Activated CD8-positive, alpha-beta T cell treated with anti-CD3 and anti-CD28 coated beads, Interleukin-2, amount 10 ng/mL, durations not matched to agents 7 days and 5 days (primary cell): Measurements from ENCODE around the gene KDM4C. TPM values are rescaled to one million over a fixed set of nuclear protein-coding genes. Genes with fewer than 3 reads are reported as not detected.
"Not testable (repeated sequence)": the region's sequence is repeated elsewhere in the genome, so short reads cannot be mapped to it uniquely, and the experiment has no call there.

Experiments used
- ATAC-seq: fragments of 150-1000 bp; cut with Tn5 transposase; one replicate; pipeline ENCODE4 v1.10.0; 2021; ENCODE audit warnings: moderate library complexity
- CTCF ChIA-PET: fragments of 350-600 bp; sonication (Branson Sonifier 250); formaldehyde crosslinking; loops from one replicate; lab custom pipeline; 2021; ENCODE audit warnings: antibody characterized with exemption; lab: Charles Lee
- POLR2A ChIA-PET: fragments of 350-600 bp; sonication (Branson Sonifier 250); formaldehyde crosslinking; loops from one replicate; lab custom pipeline; 2021; ENCODE audit warnings: antibody characterized with exemption; lab: Charles Lee
- DNase-seq: peaks from one replicate; pipeline ENCODE4 v3.0.0-alpha.2; 2020
- H3K27ac Mint-ChIP-seq: one replicate; pipeline ENCODE4 v1.8.0; 2021; ENCODE audit warnings: mild to moderate bottlenecking, mixed read lengths
- H3K27me3 Mint-ChIP-seq: one replicate; pipeline ENCODE4 v1.8.0; 2021; ENCODE audit warnings: low read depth, mixed read lengths
- H3K36me3 Mint-ChIP-seq: one replicate; pipeline ENCODE4 v1.8.0; 2021; ENCODE audit warnings: low read depth, mixed read lengths
- H3K4me1 Mint-ChIP-seq: one replicate; pipeline ENCODE4 v1.8.0; 2021; ENCODE audit warnings: low read depth, mixed read lengths
- H3K4me3 Mint-ChIP-seq: one replicate; pipeline ENCODE4 v1.8.0; 2021; ENCODE audit warnings: mild to moderate bottlenecking, mixed read lengths
- H3K9me3 Mint-ChIP-seq: one replicate; pipeline ENCODE4 v1.8.0; 2022; ENCODE audit warnings: mixed read lengths; ENCODE audit not compliant: insufficient read depth
- total RNA-seq, 2 experiments: library from RNA; stranded (reverse); gene quantifications; one replicate each; pipeline ENCODE4 v1.2.3, GENCODE V29; 2021

The KDM4C gene
- total RNA-seq, 2 experiments from 2014 or later: 52.9 to 53.4 TPM

DNA sequence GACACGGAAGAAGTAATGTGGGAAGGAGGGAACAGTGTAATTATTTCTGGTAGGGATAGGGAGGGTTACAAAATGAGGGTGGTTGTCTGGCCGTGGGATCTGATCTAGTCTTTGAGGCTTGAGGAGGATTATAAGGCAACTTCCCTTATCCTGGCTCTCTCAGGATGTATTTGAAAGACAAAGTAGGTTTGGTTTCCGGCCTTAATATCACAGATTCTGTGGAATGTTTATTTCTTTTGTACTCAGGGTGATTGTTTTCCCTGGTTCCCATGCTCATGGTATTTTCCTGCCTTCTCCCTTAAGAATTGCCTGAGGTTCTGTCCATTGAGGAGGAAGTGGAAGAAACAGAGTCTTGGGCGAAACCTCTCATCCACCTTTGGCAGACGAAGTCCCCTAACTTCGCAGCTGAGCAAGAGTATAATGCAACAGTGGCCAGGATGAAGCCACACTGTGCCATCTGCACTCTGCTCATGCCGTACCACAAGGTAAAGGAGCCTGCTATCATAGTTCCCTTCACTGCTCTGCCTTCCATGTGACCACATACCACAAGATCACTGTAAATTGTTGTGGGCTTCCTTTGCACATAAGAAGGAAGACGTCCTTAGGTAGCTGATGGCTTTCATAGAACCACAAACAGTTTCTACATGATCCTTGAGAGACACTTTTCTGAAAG is 253.8 kb downstream of the KDM4C start:
- DNase-seq (peak; percentile 70), ATAC-seq (peak; percentile 98)
- CTCF ChIA-PET: interaction anchor here (1.1 kb wide), 2 partner anchors 13 to 185 kb away, joined by 3 read pairs; no protein-coding TSS in a partner anchor
- Mint-ChIP-seq H3K4me1 (peaks cover 16% of the 10 kb centered on the region), H3K4me3 (no peak overlapping the region), H3K27me3 (no peaks in the 10 kb centered on the region), H3K27ac (peak overlapping the region; percentile 40), H3K9me3 (peaks cover 11% of the 10 kb centered on the region), H3K36me3 (peaks cover 63% of the 10 kb centered on the region)
- POLR2A ChIA-PET: no interaction called here

DNA sequence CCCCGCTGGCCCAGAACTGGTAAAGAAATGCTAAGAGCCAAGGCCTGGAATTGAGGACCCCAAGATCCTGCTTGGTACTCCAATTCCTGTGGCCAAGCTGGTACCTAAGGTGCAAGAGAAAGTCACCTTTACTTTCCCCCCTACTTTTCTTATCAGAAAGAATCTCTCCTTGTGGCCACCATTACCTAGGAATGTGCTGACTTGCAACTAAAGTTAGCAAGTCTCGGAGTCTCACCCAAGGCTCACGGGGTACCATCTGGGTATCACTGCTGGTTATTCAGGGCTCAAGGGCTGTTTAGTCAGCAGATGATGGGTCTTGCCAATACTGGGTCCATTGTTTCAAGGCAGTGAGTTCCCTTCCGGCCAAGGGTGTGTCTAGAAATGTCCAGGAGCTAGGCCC is 270.2 kb downstream of the KDM4C start:
- no peak for ATAC-seq
- no peaks in the 10 kb centered on the region for H3K27me3 Mint-ChIP-seq
- no peaks in the 10 kb centered on the region for H3K4me1 Mint-ChIP-seq
- ChIA-PET POLR2A (no interaction called here), CTCF (no interaction called here)
- H3K9me3 Mint-ChIP-seq: no peaks in the 10 kb centered on the region
- DNase-seq: no peak
- no peak overlapping the region for H3K27ac Mint-ChIP-seq
- H3K4me3 Mint-ChIP-seq: no peak overlapping the region
- H3K36me3 Mint-ChIP-seq: peaks cover 29% of the 10 kb centered on the region

GRCh38 chr9:7028591-7028990 is 270.8 kb downstream of the KDM4C start:
- H3K4me3 Mint-ChIP-seq: no peak overlapping the region

DNA sequence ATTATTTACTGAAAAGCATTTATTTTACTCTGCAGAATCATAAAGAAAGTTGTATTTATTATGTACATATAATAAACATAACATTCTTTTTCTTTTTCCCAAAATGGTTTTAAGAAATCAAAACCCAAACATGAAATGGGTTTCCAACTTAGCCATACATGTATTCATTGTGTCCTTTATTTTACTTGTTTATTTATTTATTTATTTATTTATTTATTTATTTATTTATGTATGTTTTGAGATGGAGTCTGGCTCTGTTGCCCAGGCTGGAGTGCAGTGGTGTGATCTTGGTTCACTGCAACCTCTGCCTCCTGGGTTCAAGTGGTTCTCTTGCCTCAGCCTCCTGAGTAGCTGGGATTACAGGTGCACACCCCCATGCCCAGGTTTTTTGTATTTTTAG is 273.2 kb downstream of the KDM4C start:
- H3K36me3 Mint-ChIP-seq: peaks cover 21% of the 10 kb centered on the region
- CTCF ChIA-PET: interaction anchor here (0.7 kb wide), 1 partner anchor 22 kb away, joined by 3 read pairs; no protein-coding TSS in a partner anchor
- H3K27ac Mint-ChIP-seq, ATAC-seq, DNase-seq, H3K27me3 Mint-ChIP-seq, H3K4me1 Mint-ChIP-seq, H3K4me3 Mint-ChIP-seq, H3K9me3 Mint-ChIP-seq, POLR2A ChIA-PET: not testable (repeated sequence)

More at GRCh38 chr9:7028591-7028990, 270.8 kb downstream of the KDM4C start:
- DNase-seq: no peak
- ChIA-PET CTCF (no interaction called here), POLR2A (no interaction called here)
- Mint-ChIP-seq H3K27ac (no peak overlapping the region), H3K27me3 (no peaks in the 10 kb centered on the region), H3K4me1 (no peaks in the 10 kb centered on the region), H3K9me3 (no peaks in the 10 kb centered on the region), H3K36me3 (peaks cover 24% of the 10 kb centered on the region)
- no peak for ATAC-seq

DNA sequence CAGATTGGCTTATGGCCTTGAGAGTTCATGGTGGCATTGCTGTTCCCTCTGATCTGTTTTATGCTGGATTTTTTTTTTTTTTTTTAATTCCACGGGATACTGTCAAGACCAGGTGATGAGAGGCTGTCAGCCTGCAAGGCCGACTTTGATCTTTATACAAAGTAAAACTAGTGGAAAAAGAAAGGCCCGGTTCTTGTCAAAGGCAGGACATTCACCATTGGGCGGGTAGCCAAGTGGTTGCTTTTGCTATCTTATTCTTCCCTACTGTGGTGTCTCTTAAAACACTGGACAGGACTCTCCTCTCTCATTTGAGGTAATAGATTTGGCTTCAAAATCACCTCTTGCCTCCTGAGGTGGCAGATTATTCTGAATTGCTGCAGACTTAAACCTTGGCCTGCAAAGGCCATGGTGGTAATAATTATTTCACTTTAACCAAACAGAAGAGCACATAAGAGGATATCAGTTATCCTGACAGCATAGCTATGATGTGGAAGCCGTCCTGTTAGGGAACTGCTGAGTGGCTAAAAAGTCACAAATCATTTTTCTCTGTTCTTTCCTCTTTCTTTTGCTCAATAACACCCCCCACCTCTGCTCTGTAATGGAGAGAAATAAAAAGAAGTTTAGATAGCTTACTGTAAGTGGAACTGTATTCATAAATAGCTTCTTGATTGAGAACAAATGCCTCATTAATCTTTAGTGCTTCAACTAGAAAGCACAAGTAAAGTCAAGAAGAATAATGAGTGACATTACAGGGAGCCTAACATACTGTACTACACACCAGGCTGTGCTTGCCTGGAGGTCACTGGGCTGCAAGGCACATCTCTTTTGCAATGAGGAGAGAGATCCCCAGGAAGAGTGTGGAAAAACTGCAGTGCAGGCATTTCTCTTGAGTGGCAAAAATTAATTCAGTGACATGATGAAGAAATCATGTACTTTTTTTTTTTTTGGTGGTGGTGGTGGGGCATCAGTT is 275.6 kb downstream of the KDM4C start:
- ATAC-seq (no peak), DNase-seq (no peak)
- Mint-ChIP-seq H3K36me3 (peaks cover 17% of the 10 kb centered on the region), H3K4me3 (no peak overlapping the region), H3K4me1 (no peaks in the 10 kb centered on the region), H3K27me3 (no peaks in the 10 kb centered on the region), H3K27ac (no peak overlapping the region), H3K9me3 (no peaks in the 10 kb centered on the region)
- CTCF ChIA-PET: no interaction called here
- POLR2A ChIA-PET: no interaction called here

DNA sequence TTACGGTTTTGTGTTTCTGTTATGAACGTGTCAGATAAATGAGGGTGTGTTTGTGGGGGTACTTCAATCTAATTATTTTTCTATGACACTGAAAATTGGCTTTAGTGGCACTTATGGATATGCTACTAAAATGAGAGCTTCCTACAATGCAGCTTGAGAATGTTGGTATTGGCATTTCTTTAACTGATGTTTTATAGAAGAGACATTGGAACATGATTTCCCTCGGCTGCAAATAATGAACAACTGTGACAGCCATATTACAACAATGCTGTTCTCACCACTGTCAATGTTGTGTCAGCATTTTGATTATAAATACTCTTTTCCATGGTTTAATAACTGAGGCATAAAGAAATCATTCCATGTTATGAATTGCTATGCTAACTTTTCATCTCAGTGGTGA is 279.4 kb downstream of the KDM4C start:
- ChIA-PET POLR2A (no interaction called here), CTCF (interaction anchor here (0.6 kb wide), 1 partner anchor 210 kb away, joined by 3 read pairs; no protein-coding TSS in a partner anchor)
- H3K4me3 Mint-ChIP-seq: no peak overlapping the region
- ATAC-seq: no peak
- no peaks in the 10 kb centered on the region for H3K9me3 Mint-ChIP-seq
- DNase-seq: no peak
- H3K4me1 Mint-ChIP-seq: no peaks in the 10 kb centered on the region
- no peaks in the 10 kb centered on the region for H3K27me3 Mint-ChIP-seq
- H3K27ac Mint-ChIP-seq: no peak overlapping the region
- H3K36me3 Mint-ChIP-seq: peaks cover 30% of the 10 kb centered on the region

- Mint-ChIP-seq H3K4me3 (no peak overlapping the region), H3K27me3 (no peaks in the 10 kb centered on the region), H3K27ac (no peak overlapping the region), H3K36me3 (peaks cover 24% of the 10 kb centered on the region), H3K9me3 (no peaks in the 10 kb centered on the region), H3K4me1 (no peaks in the 10 kb centered on the region)
- ChIA-PET POLR2A (interaction anchor here (0.6 kb wide), 1 partner anchor 265 kb away, joined by 3 read pairs; no protein-coding TSS in a partner anchor), CTCF (no interaction called here)
- DNase-seq (no peak), ATAC-seq (no peak)
Observed at GRCh38 chr9:7042124-7042523, 284.4 kb downstream of the KDM4C start.

DNA sequence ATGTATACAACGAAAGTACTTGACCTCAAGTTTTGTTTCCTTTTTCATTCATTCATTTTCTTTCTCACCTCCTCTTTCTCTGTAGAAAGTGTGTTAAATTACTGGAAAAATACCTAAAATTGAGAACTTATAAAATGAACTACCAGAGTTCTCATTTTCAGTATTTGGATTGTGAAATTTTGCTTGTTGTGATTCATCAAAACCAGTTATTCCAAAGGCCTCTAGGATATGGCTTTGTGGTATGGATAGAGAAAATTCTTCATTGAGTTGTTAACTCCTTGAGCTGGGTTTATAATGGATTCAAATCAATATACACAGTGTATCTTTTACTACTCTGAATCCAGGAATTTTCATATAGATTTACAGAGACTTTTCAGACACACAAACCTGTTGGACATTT is 287.6 kb downstream of the KDM4C start:
- ChIA-PET POLR2A (no interaction called here), CTCF (interaction anchor here (1.8 kb wide), 1 partner anchor 218 kb away, joined by 5 read pairs; no protein-coding TSS in a partner anchor)
- DNase-seq (no peak), ATAC-seq (no peak)
- H3K36me3 Mint-ChIP-seq: peaks cover 37% of the 10 kb centered on the region
- no peaks in the 10 kb centered on the region for H3K9me3 Mint-ChIP-seq
- H3K27ac Mint-ChIP-seq: no peak overlapping the region
- no peaks in the 10 kb centered on the region for H3K4me1 Mint-ChIP-seq
- no peaks in the 10 kb centered on the region for H3K27me3 Mint-ChIP-seq
- H3K4me3 Mint-ChIP-seq: no peak overlapping the region

GRCh38 chr9:7051711-7052110 is 293.9 kb downstream of the KDM4C start:
- no peak for ATAC-seq
- DNase-seq: no peak
- ChIA-PET CTCF (interaction anchor here (1.1 to 2.7 kb wide), 3 partner anchors 117 to 224 kb away, joined by 3 to 19 read pairs (median 4); no protein-coding TSS in a partner anchor), POLR2A (no interaction called here)
- Mint-ChIP-seq H3K4me1 (peaks cover 2% of the 10 kb centered on the region), H3K36me3 (peaks cover 23% of the 10 kb centered on the region), H3K4me3 (no peak overlapping the region), H3K27ac (no peak overlapping the region), H3K9me3 (no peaks in the 10 kb centered on the region), H3K27me3 (no peaks in the 10 kb centered on the region)

DNA sequence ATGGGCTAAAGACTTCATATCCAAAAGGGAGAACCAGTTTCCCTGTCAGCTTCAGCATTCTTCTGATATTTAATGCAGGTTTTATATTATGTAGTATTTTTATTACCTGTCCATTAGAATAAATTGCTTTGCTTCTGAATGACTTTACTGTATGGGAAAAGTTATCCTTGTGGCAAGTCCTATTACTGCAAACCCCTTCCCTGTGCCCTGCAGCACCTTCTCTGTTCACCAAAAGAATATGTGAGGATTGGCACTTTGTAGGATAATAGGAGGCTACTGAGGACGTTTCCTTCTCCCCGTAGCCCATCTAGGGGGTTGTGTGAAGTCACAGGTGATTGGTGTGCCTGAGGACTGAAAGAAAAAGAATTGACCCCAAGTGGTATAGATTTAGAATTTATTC is 296.1 kb downstream of the KDM4C start:
- Mint-ChIP-seq H3K9me3 (no peaks in the 10 kb centered on the region), H3K27ac (no peak overlapping the region), H3K36me3 (peaks cover 6% of the 10 kb centered on the region), H3K4me1 (peaks cover 2% of the 10 kb centered on the region), H3K27me3 (no peaks in the 10 kb centered on the region), H3K4me3 (no peak overlapping the region)
- CTCF ChIA-PET: interaction anchor here (1.1 to 2.7 kb wide), 4 partner anchors 18 to 481 kb away, joined by 3 to 19 read pairs (median 7); no protein-coding TSS in a partner anchor
- ATAC-seq (no peak), DNase-seq (no peak)
- POLR2A ChIA-PET: no interaction called here

- POLR2A ChIA-PET: no interaction called here
- CTCF ChIA-PET: no interaction called here
- Mint-ChIP-seq H3K36me3 (peaks cover 6% of the 10 kb centered on the region), H3K4me3 (no peak overlapping the region), H3K27me3 (no peaks in the 10 kb centered on the region), H3K27ac (no peak overlapping the region), H3K4me1 (peaks cover 2% of the 10 kb centered on the region), H3K9me3 (no peaks in the 10 kb centered on the region)
- ATAC-seq (no peak), DNase-seq (no peak)
Observed at GRCh38 chr9:7055171-7055903, 297.6 kb downstream of the KDM4C start.
